ENCODE results near the gene PORCN. TPM values are rescaled to one million over a fixed set of nuclear protein-coding genes. Genes with fewer than 3 reads are reported as not detected.

Gene PORCN
- total and polyA plus RNA-seq, 9 of the 15 experiments (the other 6 are each of a cell fraction or from before 2014, with no cell fraction given): 0.34 to 5.1 (median 2.8) TPM

GRCh38 chrX:48470833-48471118 is 38.0 kb upstream of the PORCN start (continued):
- TF ChIP-seq TSHZ1 (CRISPR knock-in tag; IDR thresholded peaks at IDR 0.05): no peak
- peak; percentile 32; the same call in 1 of the 2 replicates for TF ChIP-seq USF2 (CRISPR knock-in tag; IDR thresholded peaks at IDR 0.05)
- no peak; the same call in 1 of the 2 replicates for TF ChIP-seq MGA (IDR thresholded peaks at IDR 0.05)
- no peak for TF ChIP-seq FOXK2 (conservative IDR thresholded peaks at IDR 0.05 in 1 of 2, IDR thresholded peaks at IDR 0.05 in 1 of 2; ENCODE audit: low read depth in 2 of 2)
- no peak for TF ChIP-seq ZC3H4 (CRISPR knock-in tag; IDR thresholded peaks at IDR 0.05; ENCODE audit: borderline replicate concordance)
- no peak for TF ChIP-seq NR2C1 (IDR thresholded peaks at IDR 0.05)
- TF ChIP-seq NR2C1 (tag; IDR thresholded peaks at IDR 0.05): peak; percentile 41; the same call in 1 of the 2 replicates
- TF ChIP-seq TRIM24 (IDR thresholded peaks at IDR 0.05): no peak
- no peak for TF ChIP-seq FOXK1 (CRISPR knock-in tag; IDR thresholded peaks at IDR 0.05; ENCODE audit: borderline replicate concordance)
- no peak for TF ChIP-seq RNF219 (CRISPR knock-in tag; IDR thresholded peaks at IDR 0.05)
- peak; percentile 24; the same call in 1 of the 2 replicates for TF ChIP-seq ZNF143 (CRISPR knock-in tag; IDR thresholded peaks at IDR 0.05)
